HG02885 (cell line): ENCODE results near the gene LAMB2.

Experiments
- ATAC-seq: cut with Tn5 transposase; IDR thresholded peaks from one replicate; pipeline ENCODE4 v1.9.1; 2021; ENCODE audit warnings: mild to moderate bottlenecking; ENCODE audit not compliant: unreplicated experiment, poor library complexity

LAMB2 gene

DNA sequence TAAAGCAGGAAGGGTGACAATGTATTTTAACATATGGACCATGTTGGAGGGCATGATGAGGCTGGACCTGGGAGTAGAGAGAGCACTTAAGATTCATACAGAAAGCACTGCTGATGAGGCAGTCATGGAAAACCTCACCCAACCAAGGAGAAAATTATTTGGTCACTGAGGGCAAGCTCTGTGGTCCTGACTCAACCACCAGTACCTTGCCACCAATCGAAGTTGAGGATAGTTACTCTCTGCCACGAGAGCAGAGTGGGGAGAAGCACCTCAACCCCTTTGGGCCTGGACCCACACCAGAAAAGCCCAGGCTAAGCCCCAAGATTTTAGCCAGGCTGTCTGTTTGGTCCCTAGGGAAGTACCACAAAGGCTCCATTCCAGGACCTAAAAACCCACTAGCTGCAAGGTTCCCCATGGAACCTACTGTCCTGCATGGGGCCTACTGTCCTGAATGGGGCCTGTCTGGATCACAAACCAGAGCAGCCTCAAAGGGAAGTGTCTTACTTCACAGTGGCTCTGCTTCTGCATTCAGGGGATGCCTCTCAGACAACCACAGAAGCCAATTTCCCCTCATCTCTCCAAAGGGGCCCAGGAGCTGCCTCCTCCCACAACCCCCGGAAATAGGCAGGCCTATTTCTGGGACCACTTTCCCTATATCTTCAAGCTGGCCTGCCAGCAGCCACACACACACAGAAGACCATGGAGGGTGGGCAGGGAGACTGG is 29.1 kb upstream of the LAMB2 start:
- no peak for ATAC-seq

DNA sequence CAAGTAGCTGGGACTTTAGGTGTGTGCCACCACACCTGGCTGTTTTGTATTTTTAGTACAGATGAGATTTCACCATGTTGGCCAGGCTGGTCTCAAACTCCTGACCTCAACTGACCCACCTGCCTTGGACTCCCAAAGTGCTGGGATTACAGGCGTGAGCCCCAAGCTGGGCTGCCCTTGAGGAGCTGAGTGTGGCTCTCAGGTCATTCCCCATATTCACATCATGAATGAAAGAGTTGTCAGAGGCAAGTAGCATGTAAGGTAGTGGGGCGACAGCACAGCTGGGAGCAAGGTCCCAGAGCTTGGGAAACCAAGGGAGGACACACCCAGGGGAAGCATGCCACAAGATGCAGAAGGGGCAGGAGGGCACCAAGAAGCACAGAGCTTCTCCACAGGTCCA is 28.3 kb upstream of the LAMB2 start:
- no peak for ATAC-seq

DNA sequence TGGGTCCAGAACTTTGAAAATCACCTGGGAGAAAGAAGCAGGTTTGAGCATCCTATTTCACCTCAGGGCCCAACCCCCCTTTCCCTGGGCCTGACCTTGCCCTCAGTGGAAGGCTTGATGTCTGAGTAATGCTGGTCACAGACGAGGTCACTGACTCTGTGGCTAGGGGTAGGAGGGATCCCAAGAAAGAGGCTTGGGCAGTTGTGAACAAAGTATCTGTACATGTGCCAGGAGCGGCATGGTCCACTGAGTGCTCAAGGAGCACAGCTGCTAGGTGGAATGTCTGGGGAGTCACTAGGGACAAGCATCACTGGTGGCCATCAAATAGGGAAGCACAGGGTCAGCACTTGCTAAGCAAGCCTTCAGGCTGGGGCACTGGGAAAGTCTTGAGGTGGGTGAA is 25.9 kb upstream of the LAMB2 start:
- no peak for ATAC-seq

DNA sequence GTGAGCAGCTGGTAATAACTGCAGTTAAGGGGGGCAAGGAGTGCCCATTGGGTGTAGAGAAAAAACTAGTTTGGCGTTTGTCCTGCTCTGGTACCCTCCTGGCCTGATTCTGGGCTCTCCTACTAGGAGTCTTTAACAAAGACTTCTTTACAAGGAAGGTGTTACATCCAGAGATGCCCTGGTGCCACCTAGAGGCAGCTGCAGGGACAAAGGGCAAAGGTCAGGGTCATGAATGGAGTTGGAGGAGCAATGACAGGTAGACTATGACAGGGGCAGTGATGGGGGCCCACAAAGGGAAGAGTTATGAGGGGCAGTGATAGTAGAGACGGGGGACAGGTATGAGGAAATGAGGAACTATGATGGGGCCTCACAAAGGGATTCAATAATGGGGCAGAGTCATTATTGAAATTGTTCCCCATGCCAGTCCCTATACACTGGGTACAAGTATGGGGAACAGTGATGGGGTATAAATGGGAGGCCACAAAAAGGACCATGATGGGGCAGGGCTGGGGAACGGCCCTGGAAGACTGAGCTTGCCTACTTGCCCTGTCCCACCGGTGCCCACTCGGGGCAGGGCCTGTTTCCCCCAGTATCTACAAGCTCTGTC is 25.4 kb upstream of the LAMB2 start:
- ATAC-seq, result no peak

DNA sequence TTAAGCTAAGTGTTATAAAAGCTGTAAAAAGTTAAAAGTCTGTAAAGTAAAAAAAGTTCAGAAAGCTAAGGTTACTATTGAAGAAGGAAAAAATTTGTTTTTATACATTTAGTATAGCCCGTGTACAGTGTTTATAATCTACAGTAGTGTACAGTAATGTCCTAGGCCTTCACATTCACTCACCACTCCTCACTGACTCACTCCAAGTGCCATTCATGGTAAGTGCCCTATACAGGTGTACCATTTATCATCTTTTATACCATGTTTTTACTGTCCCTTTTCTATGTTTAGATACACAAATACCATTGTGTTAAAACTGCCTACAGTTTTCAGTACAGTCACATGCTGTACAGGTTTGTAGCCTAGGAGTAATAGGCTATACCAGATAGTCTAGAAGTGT is 24.4 kb upstream of the LAMB2 start:
- ATAC-seq, result no peak

DNA sequence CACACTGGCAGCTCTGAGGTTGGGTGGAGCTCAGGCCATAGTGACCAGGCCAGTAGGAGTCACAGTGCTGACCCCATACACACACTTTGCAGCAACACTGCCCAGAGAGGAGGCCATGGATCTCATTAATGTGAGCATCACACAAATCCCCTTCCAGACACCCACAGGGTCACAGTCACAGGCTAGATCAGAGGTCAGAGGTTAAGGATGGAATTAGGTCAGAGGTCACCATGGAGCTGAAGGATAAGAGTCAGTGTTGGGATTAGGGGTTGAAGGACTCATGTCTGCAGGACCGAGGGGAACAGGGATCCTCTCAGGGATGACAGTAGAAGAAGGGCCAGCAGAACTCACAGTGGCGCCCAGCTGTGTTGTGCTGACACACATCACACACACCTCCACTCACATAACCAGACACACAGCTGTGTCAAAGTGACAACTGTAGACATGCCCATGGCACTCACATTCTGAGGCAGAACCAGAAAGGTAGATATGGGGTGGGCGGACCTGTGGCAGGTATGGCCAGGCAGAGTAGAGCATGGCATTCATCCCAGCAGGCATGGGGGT is 20.6 kb upstream of the LAMB2 start:
- ATAC-seq, result no peak

DNA sequence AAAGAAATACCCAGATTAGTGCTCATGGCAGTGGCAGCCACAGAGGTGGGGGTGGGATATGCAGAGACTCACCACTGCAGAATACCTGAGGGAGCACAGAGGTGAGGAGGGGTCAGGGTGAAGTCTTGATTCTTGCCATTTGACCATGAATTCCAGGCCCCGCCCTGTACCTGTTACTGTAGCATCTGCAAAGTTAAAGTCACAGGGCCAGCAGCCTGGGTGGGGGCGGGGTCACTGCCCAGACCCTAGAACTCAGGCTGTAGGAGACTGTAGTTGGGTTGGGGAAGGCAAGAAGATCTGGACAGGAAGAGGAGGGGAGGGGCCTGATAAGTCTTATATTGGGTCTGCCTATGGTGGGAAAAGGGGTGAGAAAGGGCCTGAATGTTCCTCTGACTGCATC is 18.8 kb upstream of the LAMB2 start:
- ATAC-seq, result no peak

DNA sequence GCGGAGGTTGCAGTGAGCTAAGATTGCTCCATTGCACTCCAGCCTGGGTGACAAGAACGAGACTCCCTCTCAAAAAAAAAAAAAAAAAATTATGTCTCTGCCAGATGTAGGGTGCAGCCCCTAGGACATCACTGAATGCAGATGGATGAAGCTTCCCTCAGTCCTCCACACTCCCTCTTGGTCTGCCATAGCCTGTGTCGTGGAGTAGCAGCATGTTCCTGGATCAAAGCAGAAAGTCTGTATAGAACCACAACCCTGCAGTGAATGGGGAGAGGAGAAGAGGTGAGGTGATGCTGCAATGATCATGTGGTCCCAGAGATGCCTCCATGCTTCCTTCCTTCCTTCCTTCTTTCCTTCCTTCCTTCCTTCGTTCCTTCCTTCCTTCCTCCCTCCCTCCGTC is 15.3 kb upstream of the LAMB2 start:
- no peak for ATAC-seq

DNA sequence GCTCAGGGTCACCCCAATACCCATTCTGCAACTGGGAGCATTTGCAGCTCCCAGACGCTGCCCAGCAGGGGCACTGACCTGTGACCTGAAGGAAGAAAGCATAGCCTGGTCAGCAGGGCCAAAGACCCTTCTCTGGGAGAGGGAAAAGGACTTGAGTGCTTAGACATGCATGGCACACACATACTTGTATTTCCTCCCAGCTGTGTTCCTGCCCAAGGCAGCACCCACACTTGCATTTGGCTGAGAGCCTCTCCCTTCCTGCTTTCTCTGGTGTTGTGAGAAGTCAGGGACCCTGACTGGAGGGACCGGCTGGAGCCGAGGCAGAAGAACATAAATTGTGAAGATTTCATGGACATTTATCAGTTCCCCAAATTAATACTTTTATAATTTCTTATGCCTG is 7.2 kb upstream of the LAMB2 start:
- no peak for ATAC-seq

DNA sequence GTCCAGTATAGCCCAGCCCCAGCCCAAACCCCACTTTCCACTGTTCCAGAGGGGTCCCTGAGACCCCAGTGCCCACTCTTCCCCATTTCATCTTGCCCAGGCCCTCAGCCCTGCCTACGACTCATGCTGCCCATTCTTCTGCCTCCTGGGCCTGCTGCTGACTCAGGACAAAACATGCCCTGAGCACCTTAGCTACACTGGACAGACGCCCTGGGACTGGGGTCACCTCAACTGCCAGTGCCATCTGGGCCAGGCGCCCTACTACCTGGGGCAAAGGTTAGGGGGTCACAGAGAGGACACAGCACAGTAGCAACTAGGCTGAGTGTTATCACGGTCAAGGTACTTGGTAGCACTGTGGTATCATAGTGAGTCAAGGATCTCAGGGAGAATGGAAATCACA is 2.6 kb upstream of the LAMB2 start:
- no peak for ATAC-seq

DNA sequence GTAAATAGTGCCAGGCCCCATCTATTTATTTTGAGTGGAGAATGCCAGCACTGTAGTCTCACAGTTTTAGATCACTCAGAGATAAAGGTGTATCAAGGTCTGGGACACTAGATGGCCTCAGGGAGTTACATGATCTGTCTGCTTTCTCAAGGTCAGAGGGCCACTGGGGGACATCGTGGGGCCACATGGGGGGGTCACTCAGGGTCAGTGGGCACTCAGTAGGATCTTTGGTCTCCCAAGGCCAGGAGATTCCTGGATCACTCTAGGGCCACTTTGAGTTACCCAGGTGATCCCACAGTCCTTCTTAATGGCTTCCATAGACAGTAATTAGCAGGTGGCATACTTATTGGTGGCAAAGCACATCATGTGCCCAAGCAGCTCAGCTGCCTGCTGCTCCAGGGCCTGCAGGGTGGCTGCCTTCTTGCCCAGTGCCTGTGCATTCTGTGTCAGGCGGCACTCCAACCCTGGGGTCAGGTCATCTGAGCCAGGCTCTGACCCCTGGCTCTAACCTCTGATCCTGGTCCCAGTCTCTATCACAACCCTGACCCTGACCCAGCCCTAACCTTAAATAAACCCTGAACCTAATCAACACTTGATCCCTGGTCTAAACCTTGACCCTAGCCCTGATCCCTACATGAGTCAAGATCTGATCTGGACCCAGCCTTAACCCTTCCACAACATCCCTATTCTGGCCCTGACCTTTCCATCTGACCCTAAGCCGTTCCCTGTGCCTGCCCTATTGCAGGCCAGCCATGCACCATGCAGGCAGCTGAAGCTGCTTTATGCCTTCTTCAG is 1.8 kb upstream of the LAMB2 start:
- ATAC-seq, result no peak

DNA sequence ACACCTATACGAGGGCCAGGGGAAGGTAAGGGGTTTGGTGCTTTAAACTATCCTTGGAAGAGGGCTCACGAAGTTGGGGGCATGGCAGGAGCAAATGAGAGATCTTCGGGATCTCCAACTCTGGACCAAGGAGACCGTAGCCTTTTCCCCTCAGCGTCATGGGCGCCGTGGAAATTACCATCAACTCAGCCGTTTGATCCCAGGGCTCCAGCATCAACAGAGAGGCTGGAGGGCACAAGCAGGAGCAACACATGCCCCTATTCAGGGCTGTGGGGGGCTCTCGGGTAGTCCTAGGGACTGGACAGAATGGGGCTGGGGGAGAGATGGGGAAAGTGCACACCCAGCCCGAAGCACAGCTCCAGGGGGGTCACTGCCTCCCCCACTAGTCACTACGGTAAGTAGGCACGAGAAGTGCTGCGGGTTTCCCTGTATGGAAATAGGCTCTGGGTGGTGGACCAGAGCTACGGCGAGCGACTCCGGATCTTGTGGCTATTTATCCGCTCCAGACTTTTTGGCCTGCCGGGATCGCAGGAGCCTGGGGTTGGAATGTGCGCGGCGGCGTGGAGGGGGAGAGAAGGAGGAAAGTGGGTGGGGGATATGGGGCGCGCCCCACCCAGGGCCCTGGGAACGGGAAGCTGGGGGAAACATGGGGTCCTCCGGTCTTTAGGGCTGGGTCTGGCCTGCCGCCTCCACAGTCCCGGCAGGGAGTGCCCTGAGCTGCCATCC is 539 bp upstream of the LAMB2 start:
- no peak for ATAC-seq

DNA sequence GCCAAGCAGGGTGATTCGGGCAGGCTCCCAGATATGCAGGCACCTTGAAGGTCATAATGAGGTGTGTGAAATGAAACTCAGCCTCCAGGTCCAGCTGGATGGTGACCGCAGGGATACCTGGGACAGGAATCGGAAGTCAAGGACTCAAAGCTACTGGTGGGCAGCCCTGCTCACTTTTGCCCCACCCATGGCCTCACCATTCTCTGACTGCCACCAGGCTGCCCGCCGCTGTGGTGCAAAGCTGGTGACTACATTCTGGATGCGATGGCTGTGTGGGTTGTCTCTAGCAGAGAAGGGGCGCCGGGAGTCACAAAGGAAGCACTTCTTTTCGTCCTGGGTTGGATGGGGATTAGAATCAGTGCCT is 795 bp downstream of the LAMB2 start:
- no peak for ATAC-seq

DNA sequence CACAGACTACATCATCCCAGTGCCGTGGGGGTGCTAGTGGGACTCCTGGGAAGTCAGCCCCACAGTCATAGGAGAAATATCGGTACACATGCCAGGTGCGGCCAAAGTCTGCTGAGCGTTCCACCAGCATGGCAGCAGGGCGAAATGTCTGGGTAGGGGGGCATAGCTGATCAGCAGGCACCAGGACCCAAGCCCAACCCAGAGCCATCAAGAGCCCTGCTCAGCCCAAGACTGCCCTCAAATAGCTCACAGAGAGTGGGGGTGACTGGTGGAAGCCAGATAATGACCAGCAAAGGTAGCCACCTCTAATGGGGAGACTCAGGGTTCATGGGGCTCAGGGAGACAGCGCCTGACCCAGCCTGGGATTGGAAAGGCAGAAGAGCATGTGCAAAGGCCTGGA is 1.3 kb downstream of the LAMB2 start:
- no peak for ATAC-seq

DNA sequence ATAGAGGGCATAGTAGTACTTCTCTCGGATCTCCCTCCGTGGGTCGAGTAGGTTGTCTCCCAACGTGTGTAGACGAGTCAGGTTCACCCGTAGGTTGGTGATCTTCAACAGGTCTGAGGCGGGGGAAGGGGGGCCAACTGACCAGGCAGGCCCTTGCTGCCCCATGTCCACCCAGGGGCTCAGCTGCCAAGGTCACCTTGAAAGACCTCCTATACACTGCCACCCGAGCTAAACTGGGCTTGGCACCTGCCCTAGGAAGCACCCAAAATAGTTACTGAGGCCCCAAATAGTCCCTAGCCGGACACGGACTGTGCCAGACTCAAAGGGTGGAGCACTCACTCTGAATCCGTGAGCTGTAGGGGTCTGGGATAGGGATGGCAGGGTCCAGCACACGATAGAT is 1.8 kb downstream of the LAMB2 start:
- no peak for ATAC-seq

DNA sequence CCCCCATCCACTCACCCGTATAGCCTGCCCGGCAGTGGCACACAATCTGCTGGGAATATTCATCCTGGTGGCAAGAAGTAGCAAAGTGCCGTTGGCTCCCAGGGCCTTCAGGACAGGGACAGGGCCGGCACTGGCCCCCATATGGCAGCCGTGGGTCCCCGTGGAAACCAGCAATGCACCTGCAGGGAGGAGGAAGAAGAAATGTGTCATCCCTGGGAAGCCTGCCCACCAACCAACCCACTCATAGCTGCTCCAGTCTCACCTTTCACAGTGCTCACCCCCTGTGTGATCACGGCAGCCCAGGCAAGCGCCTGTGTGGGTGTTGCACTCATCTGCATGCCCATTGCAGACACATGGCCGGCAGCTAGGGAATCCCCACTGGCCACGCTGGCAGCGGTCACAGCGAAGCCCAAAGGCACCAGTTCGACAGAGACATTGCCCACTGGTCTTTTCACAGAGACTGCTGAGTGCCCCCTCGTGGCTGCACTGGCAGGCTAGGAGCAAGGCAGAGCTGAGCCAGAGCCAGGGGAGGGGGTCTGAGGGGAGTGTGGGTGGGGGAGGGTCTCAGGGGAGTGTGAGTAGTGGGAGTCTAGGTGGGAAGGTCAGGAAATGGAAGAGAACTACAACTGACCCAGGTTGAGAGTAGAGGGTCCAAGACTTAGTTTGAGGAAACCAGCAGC is 7.7 kb downstream of the LAMB2 start:
- ATAC-seq, result no peak

DNA sequence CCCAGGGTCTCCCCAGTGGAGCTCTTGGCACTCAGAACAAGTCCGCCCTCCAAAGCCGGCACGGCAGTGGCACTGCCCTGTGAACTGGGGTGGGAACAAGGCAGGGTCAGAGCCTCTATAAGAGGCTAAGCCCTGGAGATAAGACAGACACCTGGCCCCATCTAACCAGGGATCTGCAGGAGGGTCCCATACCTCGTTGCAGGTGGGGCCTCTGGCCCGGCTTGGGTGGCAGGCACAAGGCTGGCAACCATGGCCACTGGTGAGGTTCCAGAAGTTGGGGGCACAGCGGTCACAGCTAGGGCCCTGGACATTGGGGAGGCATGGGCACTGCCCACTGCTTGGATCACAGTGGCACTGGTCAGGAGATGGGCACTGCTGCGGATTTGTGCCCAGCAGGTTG is 8.6 kb downstream of the LAMB2 start:
- ATAC-seq, result no peak

DNA sequence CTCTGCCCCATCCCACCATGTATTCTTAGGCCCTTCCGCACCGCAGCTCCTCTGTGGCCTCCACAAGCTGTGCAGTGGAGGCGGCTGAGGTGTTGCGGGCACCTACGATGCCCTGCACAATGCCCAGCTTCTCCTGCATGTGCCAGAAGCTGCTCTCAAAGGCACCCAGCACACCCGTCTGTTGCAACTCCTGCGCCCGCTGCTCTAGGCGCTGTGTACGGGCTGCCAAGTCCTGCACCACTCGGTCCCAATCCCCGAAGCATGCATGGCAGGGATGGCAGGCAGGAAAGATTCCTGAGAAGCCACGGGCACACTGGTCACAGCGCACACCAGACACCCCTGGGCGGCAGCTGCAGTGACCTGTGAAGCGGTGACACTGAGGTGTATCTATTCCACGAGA is 9.2 kb downstream of the LAMB2 start:
- ATAC-seq, result no peak

DNA sequence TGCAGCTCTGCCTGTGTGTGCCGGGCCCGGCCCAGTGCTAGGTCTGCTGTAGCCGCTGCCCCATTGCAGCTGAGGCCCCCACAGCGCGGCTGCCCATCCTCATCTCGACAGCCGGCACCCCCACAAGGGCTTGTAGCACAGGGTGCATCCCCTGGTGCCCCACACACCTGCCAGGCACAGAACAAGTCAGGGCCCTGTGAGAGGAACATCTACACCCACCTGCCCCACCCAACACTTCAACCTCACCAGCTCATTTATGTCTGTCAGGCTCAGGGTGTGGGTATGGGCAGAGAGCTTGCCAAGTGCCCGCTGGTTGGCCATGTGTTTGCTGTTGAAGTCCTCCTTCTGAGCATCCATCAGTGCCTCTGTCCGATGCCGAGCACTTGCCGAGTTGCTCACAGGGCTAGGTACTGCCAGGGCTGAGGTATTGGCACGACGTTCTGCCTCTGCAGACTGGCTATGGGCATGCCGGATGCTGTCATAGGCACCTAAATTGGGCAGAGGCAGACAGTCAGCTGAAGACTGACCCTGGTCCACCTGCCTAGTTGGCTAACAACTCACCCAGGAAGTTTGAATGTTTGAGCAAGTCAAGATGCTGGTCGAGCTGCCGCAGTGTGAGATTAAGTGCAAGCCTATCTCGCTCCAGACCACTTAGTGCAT is 9.8 kb downstream of the LAMB2 start:
- ATAC-seq, result no peak

DNA sequence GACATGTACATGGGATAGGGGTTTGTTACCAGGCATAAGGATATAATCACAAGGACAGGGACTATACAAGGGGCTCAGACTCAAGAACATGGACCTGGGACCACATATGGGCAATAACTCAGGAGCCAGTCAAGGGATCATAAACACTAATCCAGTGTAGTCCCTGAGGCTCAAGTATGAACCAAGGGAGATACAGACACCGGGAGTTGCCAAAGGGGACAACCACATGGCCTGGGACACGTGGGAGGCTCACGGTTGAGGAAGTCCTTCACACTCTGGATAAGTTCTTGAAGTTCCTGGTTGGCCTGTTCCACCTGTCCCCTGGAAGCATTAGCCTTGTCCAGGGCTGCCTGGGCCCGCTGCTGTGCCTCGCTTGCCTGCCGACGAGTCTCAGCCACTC is 10.4 kb downstream of the LAMB2 start:
- no peak for ATAC-seq
